ENCODE data around the gene SPSB3.

SPSB3 gene

DNA sequence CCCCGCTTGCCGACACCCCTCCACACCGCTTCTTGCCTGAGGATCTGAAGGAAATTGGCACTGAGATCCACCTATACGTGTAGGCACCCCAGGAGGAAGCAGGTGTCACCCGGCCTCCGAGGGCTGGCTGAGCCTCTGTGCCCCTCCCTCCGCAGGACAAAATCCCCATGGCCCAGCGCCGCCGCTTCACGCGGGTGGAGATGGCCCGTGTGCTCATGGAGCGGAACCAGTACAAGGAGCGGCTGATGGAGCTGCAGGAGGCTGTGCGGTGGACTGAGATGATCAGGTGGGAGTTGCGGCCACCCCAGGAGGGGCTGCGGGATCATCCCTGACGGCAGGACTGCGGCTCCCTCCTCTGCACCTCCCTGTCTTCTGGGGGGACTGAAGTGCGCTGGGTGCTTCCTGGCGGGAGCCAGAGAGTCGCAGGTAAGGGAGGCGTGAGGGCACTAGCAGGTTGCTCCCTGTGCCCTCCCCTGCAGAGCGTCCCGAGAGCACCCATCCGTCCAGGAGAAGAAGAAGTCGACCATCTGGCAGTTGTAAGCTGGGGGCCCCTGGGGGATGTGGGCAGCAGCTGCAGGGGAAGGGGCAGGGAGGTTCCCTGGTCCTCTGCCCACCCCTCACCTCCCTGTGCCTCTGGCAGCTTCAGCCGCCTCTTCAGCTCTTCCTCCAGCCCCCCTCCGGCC lies 20.0 kb downstream of the SPSB3 start:
- DNase-seq (ENCODE audit: low read depth): no peak
- TF ChIP-seq CTCF (IDR thresholded peaks at IDR 0.05; ENCODE audit: insufficient read depth, low read depth, low read length, missing control alignments): no peak
- no peak overlapping the region for H3K4me3 ChIP-seq (ENCODE audit: low read depth, low read length)

DNA sequence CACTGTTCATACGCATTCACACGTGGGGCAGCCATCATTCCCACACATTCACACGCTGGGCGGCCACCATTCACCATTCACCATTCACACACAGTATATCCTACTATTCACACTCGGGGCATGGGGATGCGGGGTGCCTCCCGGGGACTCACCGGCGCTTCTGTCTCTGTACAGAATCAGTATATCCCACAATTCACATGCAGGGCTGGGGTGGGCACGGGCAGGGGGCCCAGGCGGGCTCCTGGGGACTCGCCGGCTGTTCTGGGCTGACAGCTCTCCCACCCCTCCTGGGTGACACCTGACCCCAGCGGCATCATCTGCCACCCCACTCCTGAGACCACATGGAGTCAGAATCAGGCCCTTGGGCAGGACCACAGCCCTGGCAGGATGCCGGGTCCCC lies 20.6 kb downstream of the SPSB3 start:
- no peak for TF ChIP-seq CTCF (IDR thresholded peaks at IDR 0.05; ENCODE audit: insufficient read depth, low read depth, low read length, missing control alignments)

GRCh38 chr16:1760911-1761310 lies 21.5 kb downstream of the SPSB3 start:
- H3K4me3 ChIP-seq (ENCODE audit: low read depth, low read length): no peak overlapping the region
- DNase-seq (ENCODE audit: low read depth): no peak
- TF ChIP-seq CTCF (IDR thresholded peaks at IDR 0.05; ENCODE audit: insufficient read depth, low read depth, low read length, missing control alignments): no peak

More for the DNA sequence above, 20.6 kb downstream of the SPSB3 start:
- H3K4me3 ChIP-seq (ENCODE audit: low read depth, low read length): no peak overlapping the region
- DNase-seq (ENCODE audit: low read depth): no peak

DNA sequence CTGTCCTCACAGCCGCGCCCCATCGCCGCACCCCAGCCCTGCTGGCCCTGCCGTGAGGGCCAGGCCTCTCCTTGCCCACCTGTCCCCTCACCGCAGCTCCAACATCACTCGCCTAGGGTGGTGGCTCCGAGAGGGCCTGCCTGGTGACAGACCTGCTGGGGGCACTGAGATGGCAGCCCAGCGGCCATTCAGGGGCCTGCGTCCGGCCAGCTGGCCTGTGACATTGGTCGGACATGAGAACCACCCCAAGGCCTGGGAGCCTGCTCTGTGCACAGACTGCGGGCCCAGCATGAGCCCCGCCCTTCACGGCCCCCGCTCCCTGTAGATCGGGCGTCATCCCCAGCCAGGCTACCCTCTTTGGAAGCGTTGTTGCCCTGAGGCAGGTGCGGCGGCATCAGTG lies 22.9 kb downstream of the SPSB3 start:
- H3K4me3 ChIP-seq (ENCODE audit: low read depth, low read length): no peak overlapping the region
- no peak for DNase-seq (ENCODE audit: low read depth)
- TF ChIP-seq CTCF (IDR thresholded peaks at IDR 0.05; ENCODE audit: insufficient read depth, low read depth, low read length, missing control alignments): no peak

- DNase-seq (ENCODE audit: low read depth): no peak
- TF ChIP-seq CTCF (IDR thresholded peaks at IDR 0.05; ENCODE audit: insufficient read depth, low read depth, low read length, missing control alignments): no peak
- no peak overlapping the region for H3K4me3 ChIP-seq (ENCODE audit: low read depth, low read length)
These were observed 23.4 kb downstream of the SPSB3 start for GRCh38 chr16:1758923-1759322.

DNA sequence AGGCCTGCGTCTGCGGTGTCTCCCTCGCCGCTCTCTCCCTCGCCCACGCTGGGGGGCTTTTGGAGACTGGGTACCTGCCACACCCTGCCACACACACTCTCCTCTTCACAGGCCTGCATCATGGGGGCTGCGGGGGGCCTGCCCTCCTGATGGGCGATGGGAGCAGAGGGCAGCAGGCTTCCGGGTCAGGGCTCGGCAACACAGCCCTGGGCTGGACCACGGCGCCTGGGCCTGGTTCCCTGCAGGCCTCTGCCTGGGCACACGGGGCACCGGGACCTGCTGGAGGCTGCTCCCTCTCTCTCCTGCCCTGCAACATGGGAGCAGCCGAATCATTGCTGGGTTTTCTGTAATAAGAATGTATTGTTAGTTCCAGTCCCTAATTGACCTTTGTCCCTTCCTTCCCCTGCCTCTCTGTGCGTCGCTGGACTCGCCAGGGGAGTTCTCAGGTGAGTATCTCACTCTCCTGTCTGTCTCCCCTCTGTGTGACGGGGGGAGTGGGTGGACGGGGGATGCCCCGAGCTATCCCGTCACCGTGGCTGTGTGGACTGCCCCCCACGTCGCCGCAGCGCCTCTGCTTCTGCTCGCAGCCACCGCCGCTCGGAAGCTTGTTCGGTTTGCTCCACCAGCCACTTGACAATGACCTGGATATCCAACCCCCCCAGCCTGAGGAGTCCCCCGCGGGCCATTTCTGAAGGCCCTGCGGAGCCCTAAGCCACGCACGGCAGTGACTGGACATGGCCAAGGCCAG lies 24.5 kb downstream of the SPSB3 start:
- DNase-seq (ENCODE audit: low read depth): no peak
- TF ChIP-seq CTCF (IDR thresholded peaks at IDR 0.05; ENCODE audit: insufficient read depth, low read depth, low read length, missing control alignments): no peak
- no peak overlapping the region for H3K4me3 ChIP-seq (ENCODE audit: low read depth, low read length)

Measured in GM12865 (cell line).